KMS-11 (cell line): ENCODE data around the gene PMM1.

ENCODE experiments used
- H2AFZ ChIP-seq: fragments of 200-600 bp; sonication (generic); 2 replicates; pipeline ENCODE4 v1.6.1; 2016; ENCODE audit warnings: antibody characterized with exemption, mixed run types, low read depth
- H3K27ac ChIP-seq: fragments of 200-600 bp; sonication (generic); 2 replicates; pipeline ENCODE4 v1.6.1; 2016; ENCODE audit warnings: mild to moderate bottlenecking, mixed run types
- H3K27me3 ChIP-seq: fragments of 200-600 bp; sonication (generic); 2 replicates; pipeline ENCODE4 v1.6.1; 2017; ENCODE audit warnings: mild to moderate bottlenecking, low read depth, mixed run types, moderate library complexity; ENCODE audit not compliant: insufficient read depth
- H3K36me3 ChIP-seq: fragments of 200-600 bp; sonication (generic); 2 replicates; pipeline ENCODE4 v1.6.1; 2017; ENCODE audit warnings: mild to moderate bottlenecking, mixed run types; ENCODE audit not compliant: insufficient read depth
- H3K4me1 ChIP-seq: fragments of 200-600 bp; sonication (generic); 2 replicates; pipeline ENCODE4 v1.6.1; 2016; ENCODE audit warnings: mild to moderate bottlenecking, low read depth, mixed run types; ENCODE audit not compliant: poor library complexity, severe bottlenecking
- H3K4me2 ChIP-seq: fragments of 200-600 bp; sonication (generic); 2 replicates; pipeline ENCODE4 v1.7.0; 2016; ENCODE audit warnings: mild to moderate bottlenecking, mixed run types
- H3K4me3 ChIP-seq: fragments of 200-600 bp; sonication (generic); IDR thresholded peaks from 2 replicates; pipeline ENCODE4 v1.6.1; 2017; ENCODE audit warnings: low read depth, low read length, mixed read lengths; ENCODE audit not compliant: insufficient read depth
- H3K79me2 ChIP-seq: fragments of 200-600 bp; sonication (generic); 2 replicates; pipeline ENCODE4 v1.6.1; 2016; ENCODE audit warnings: low read depth, mixed run types; ENCODE audit not compliant: insufficient read depth
- H3K9ac ChIP-seq: fragments of 200-600 bp; sonication (generic); 2 replicates; pipeline ENCODE4 v1.6.1; 2016; ENCODE audit warnings: mild to moderate bottlenecking, mixed run types
- H4K20me1 ChIP-seq: fragments of 200-600 bp; sonication (generic); 2 replicates; pipeline ENCODE4 v1.6.1; 2016; ENCODE audit warnings: mild to moderate bottlenecking, mixed run types; ENCODE audit not compliant: insufficient read depth
- TF ChIP-seq, protein P1 (sequence below): fragments of 200-600 bp; sonication (generic); conservative IDR thresholded peaks from 2 replicates; pipeline ENCODE4 v1.6.1; 2017; ENCODE audit warnings: low read depth, mild to moderate bottlenecking, antibody characterized with exemption, low read length, moderate library complexity, mixed read lengths

Gene PMM1

DNA sequence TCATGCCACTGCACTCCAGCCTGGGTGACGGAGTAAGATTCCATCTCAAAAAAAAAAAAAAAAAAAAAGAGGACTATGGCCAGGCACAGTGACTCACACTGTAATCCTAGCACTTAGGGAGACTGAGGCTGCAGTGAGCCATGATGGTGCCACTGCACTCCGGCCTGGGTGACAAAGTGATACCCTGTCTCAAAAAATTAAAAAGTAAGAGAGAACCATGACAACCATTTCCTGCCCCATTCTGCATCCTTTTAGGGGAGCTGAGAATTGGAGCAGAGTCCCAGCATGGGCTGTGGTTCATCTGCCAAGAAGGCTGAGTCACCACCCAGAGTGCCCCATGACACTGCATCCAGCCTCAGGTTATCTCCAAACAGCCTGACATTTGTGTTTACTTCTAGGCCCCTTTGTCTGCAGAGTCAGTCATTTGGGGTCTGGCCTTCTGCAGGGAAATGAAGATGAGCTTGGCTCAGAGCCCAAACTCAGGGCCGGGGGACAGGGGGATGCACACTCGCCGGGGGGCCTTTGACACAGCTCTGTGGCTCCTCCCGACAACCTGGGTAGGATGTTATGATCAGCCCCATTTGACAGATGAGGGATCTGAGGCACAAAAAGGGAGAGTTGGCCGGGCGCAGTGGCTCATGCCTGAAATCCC lies 24.1 kb downstream of the PMM1 start:
- Histone ChIP-seq H3K4me3 (no peak overlapping the region), H3K36me3 (no peaks in the 10 kb centered on the region), H4K20me1 (no peaks in the 10 kb centered on the region), H3K27ac (no peak overlapping the region), H3K4me2 (no peak overlapping the region), H3K79me2 (no peaks in the 10 kb centered on the region), H3K4me1 (peaks cover 16% of the 10 kb centered on the region), H3K27me3 (no peaks in the 10 kb centered on the region), H3K9ac (no peak overlapping the region), H2AFZ (no peak overlapping the region)
- TF ChIP-seq, protein P1, sequence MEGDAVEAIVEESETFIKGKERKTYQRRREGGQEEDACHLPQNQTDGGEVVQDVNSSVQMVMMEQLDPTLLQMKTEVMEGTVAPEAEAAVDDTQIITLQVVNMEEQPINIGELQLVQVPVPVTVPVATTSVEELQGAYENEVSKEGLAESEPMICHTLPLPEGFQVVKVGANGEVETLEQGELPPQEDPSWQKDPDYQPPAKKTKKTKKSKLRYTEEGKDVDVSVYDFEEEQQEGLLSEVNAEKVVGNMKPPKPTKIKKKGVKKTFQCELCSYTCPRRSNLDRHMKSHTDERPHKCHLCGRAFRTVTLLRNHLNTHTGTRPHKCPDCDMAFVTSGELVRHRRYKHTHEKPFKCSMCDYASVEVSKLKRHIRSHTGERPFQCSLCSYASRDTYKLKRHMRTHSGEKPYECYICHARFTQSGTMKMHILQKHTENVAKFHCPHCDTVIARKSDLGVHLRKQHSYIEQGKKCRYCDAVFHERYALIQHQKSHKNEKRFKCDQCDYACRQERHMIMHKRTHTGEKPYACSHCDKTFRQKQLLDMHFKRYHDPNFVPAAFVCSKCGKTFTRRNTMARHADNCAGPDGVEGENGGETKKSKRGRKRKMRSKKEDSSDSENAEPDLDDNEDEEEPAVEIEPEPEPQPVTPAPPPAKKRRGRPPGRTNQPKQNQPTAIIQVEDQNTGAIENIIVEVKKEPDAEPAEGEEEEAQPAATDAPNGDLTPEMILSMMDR = no peak

DNA sequence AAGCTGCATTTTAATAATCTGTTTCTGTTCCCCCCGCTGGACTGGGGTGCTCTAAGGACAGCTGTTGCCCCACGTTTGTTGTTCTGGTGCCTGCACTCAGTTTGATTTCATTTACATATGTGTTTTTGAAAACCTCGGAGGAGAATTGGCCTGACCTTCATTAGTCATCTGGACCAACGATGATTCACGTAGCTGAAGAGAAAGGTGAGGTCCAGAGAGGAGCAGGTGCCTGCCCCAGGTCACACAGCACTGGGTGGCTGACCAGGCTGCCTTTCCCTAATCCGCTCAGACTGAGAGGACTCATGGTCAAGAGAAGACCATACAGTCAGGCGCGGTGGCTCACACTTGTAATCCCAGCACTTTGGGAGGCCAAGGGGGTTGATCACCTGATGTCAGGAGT lies 25.1 kb downstream of the PMM1 start:
- Histone ChIP-seq H3K4me1 (peaks cover 23% of the 10 kb centered on the region), H3K27ac (no peak overlapping the region), H3K4me3 (no peak overlapping the region), H3K79me2 (no peaks in the 10 kb centered on the region), H3K4me2 (no peak overlapping the region), H4K20me1 (no peaks in the 10 kb centered on the region), H3K9ac (no peak overlapping the region), H3K27me3 (no peaks in the 10 kb centered on the region), H3K36me3 (no peaks in the 10 kb centered on the region), H2AFZ (no peak overlapping the region)
- TF ChIP-seq, protein P1 = no peak

DNA sequence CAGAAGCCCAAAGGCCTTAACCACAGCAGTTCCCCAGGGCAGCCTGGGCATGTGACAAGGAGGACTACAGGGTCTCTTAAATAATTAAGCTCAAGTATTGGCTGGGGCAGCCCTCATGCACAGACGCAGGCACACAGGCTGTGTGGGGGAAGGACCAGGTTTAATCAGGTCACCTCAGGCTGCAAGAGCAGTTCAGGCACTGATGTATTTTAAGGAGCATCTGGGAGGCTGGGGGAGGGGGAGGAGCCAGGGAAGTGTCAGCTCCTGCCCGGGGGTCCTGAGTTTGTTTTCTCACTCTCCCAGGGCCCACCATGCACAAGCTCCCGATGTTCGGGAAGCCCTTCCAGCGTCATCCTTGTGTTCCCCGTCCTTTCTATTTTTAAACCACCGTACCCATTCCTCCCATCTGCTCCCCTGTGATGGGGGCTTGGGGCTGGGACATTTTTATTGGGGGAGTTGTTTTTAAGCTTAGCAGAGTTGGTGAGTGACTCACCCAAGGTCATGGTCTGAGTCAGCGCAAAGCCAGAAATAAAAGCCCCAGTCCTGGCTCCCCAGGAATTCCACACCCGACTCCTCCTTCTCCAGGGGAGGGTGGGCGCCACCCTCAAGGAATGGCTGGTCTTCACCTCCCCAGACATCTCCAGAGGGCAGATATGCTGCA lies 26.5 kb downstream of the PMM1 start:
- Histone ChIP-seq H3K27me3 (no peaks in the 10 kb centered on the region), H3K4me3 (no peak overlapping the region), H3K27ac (no peak overlapping the region), H3K79me2 (no peaks in the 10 kb centered on the region), H3K4me2 (no peak overlapping the region), H3K4me1 (peaks cover 23% of the 10 kb centered on the region), H4K20me1 (no peaks in the 10 kb centered on the region), H2AFZ (no peak overlapping the region), H3K36me3 (no peaks in the 10 kb centered on the region), H3K9ac (no peak overlapping the region)
- TF ChIP-seq, protein P1 = no peak

DNA sequence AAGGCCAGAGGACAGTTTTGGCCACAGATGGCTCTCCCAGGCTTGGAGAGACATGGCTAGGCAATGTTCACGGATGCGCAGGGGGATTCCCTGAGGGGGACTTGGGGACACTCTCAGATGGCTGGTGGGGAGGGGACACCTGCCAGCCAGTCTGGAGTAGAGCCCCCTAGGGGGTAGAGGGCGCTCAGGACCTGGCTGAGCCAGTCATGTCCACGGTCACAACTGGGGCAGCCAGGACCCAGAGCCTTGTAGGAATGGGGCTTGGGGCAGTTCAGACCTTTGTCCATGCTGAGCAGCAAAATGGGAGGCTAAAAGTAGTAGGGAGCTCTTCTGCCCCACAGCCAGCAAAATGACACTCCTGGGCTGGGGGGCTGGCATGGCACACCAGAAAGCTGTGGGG lies 27.2 kb downstream of the PMM1 start:
- Histone ChIP-seq H3K4me3 (no peak overlapping the region), H2AFZ (no peak overlapping the region), H3K9ac (no peak overlapping the region), H3K27me3 (no peaks in the 10 kb centered on the region), H3K27ac (no peak overlapping the region), H3K4me1 (peaks cover 27% of the 10 kb centered on the region), H3K79me2 (no peaks in the 10 kb centered on the region), H3K4me2 (no peak overlapping the region), H3K36me3 (no peaks in the 10 kb centered on the region), H4K20me1 (no peaks in the 10 kb centered on the region)
- TF ChIP-seq, protein P1 = no peak
